Heart right ventricle (tissue), 16 donors: ENCODE results near the gene VPS13D. TPM values are rescaled to one million over a fixed set of nuclear protein-coding genes. Genes with fewer than 3 reads are reported as not detected.

Experiments
- ATAC-seq, 8 donors: fragments of 200-7000 bp; cut with Tn5 transposase; one replicate each; pipeline ENCODE4 v1.9.1; 2020; ENCODE audit warnings: mild to moderate bottlenecking in 8 of 8, moderate library complexity in 8 of 8, moderate number of reproducible peaks in 1 of 8
- DNase-seq, 2 donors: peaks; one replicate each; pipeline ENCODE4 v3.0.0-alpha.2; 2020
- H3K27ac ChIP-seq, 10 donors: fragments of 200-600 bp; sonication (generic) in 2 of 10; one replicate each; pipeline versions ENCODE4 v1.5.0 to v1.8.0; 2020 to 2022; ENCODE audit warnings: mild to moderate bottlenecking in 3 of 10
- H3K27me3 ChIP-seq, 7 donors: fragments of 200-600 bp; one replicate each; pipeline ENCODE4 v1.8.0; 2021 to 2022; ENCODE audit warnings: mild to moderate bottlenecking in 2 of 7
- H3K36me3 ChIP-seq, 9 donors: fragments of 200-600 bp; sonication (generic) in 1 of 9; one replicate each; pipeline versions ENCODE4 v1.5.0 to v1.8.0; 2020 to 2022; ENCODE audit warnings: mild to moderate bottlenecking in 2 of 9
- H3K4me1 ChIP-seq, 9 donors: fragments of 200-600 bp; sonication (generic) in 1 of 9; one replicate each; pipeline versions ENCODE4 v1.5.0 to v1.8.0; 2020 to 2022; ENCODE audit warnings: mild to moderate bottlenecking in 4 of 9
- H3K4me3 ChIP-seq, 10 donors: fragments of 200-600 bp; sonication (generic) in 2 of 10; one replicate each; pipeline versions ENCODE4 v1.5.0 to v1.8.0; 2020 to 2022; ENCODE audit warnings: mild to moderate bottlenecking in 7 of 10, moderate library complexity in 2 of 10
- H3K9me3 ChIP-seq, 11 donors: fragments of 200-600 bp in 10 of 11; sonication (generic) in 2 of 11; one replicate each; pipeline versions ENCODE4 v1.5.0 to v1.8.0; 2013 to 2022; ENCODE audit warnings: mild to moderate bottlenecking in 2 of 11, control low read depth in 1 of 11, moderate library complexity in 1 of 11
- CTCF ChIP-seq, 9 donors: fragments of 200-600 bp; sonication (generic) in 2 of 9; IDR thresholded peaks; one replicate each; pipeline versions ENCODE4 v1.5.0 to v1.8.0; 2021 to 2022; ENCODE audit warnings: antibody characterized with exemption in 9 of 9, mild to moderate bottlenecking in 5 of 9, moderate library complexity in 1 of 9
- WGBS, 2 donors: extraction: QIAGEN DNeasy Blood & Tissue Kit; methylation state at CpG; one replicate each; pipeline ENCODE4 v1.1.7; 2013; ENCODE audit warnings: inconsistent platforms in 1 of 2; 5-methylcytosine and 5-hydroxymethylcytosine counted together
- intact Hi-C, 10 donors: fragments of 100-400 bp; cut with DNase I; formaldehyde crosslinking; loops; one replicate each; pipeline versions ENCODE4 v1.11.1 to v1.14.2; 2022
- polyA plus RNA-seq, 2 donors: library from polyadenylated mRNA; stranded (reverse); fragments of 200-250 nt; gene quantifications; one replicate each; pipeline ENCODE4 v1.2.3, GENCODE V29; 2013
- total RNA-seq, 10 donors: library from RNA; stranded (reverse); fragmentation: NEBNext Ultra II Directional in 3 of 10; extraction: Animal tissue kit (Norgen Biotek cat#: 25700) in 3 of 10; gene quantifications; one replicate each; pipeline versions ENCODE4 v1.2.1 to v1.2.4, GENCODE V29; 2021 to 2023
- donor health status: Arrhythmogenic right ventricular cardiomyopathy.
- donor health status: ischemic (EF 13 %, LVEDD 7.1; RV severe dilation, severe dysfunction).
- donor health status: healthy with polysubstance abuse.
- donor health status: DM: no; HTN: yes; CAD: no.
- donor health status: DM: no; HTN: no; CAD: no.
- donor health status: ischemic (EF 25% LVEDD 6.9; RV normal size, moderate dysfunction).
- donor health status: ischemic (EF 25% LVEDD 5.7; RV mildly dilated, moderate dysfunction).
- donor health status: healthy.
- donor health status: DM: yes; HTN: yes; CAD: no.
- donor health status: Ischemic cardiomyopathy.
- donor health status: ischemic (EF 35%, LVEDD 5.7; RV mildly dilated, moderate dysfunction).
- donor health status: nonischemic (EF 11% LVEDD 7.7; RV severe dilation, severe dysfunction).
- donor health status: DM: yes; HTN: yes; CAD: no.
- donor health status: PGD.
- donor health status: ischemic (EF 29% LVEDD 5.4; RV normal size, mild dysfunction).
- donor health status: nonischemic (EF 23%, LVEDD 6.1; RV moderate dilation, normal function).

The VPS13D gene
- total and polyA plus RNA-seq, 12 donors: 36.9 to 161 (median 83.3) TPM

DNA sequence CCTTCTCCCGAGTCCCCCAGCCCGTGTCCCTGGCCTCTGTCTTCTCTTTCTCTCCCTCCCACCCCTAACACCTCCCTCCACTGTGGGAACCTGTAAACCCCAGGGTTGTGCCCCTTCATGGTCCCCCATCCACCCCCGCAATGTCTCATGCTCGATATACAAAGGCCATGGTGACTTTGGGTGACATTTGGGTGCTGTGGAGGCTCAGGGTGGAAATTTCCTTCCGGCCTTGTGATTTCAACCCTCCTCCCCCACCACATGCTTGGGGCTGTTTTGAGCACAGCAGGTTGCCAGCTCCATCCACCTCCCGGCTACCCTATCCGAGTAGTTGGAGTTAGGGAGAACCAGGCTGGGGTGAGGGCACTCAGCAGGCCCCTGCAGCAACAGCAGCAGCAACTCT lies 25.7 kb upstream of the VPS13D start:
- no peak for TF ChIP-seq CTCF (IDR thresholded peaks at IDR 0.05)
- Histone ChIP-seq H3K36me3 (peaks cover 0 to 98% (median 7%) of the 10 kb centered on the region in 9 donors), H3K9me3 (no peaks in the 10 kb centered on the region), H3K27me3 (no peaks in the 10 kb centered on the region), H3K27ac (peak overlapping the region in 1 of 10 donors; percentile 21), H3K4me3 (no peak overlapping the region), H3K4me1 (peaks cover 0 to 10% (median 8%) of the 10 kb centered on the region in 9 donors)
- intact Hi-C loops: no loop called here
- DNase-seq: no peak
- ATAC-seq: no peak
- WGBS, 2 donors: 91% methylated on average over 7 of the region's 7 CpGs

- no peaks in the 10 kb centered on the region for H3K9me3 ChIP-seq
- intact Hi-C loops: no loop called here
- H3K4me3 ChIP-seq: no peak overlapping the region
- peaks cover 0 to 14% (median 10%) of the 10 kb centered on the region in 9 donors for H3K4me1 ChIP-seq
- no peaks in the 10 kb centered on the region for H3K27me3 ChIP-seq
- ATAC-seq: no peak
- 84 to 87% methylated on average over 7 of the region's 7 CpGs for WGBS, 2 donors
- H3K27ac ChIP-seq: peak overlapping the region in 2 of 10 donors; percentile 21 to 29
- no peak for DNase-seq
- TF ChIP-seq CTCF (IDR thresholded peaks at IDR 0.05): no peak
- peaks cover 0 to 89% (median 7%) of the 10 kb centered on the region in 9 donors for H3K36me3 ChIP-seq
These were observed 24.8 kb upstream of the VPS13D start for GRCh38 chr1:12204754-12205658.

DNA sequence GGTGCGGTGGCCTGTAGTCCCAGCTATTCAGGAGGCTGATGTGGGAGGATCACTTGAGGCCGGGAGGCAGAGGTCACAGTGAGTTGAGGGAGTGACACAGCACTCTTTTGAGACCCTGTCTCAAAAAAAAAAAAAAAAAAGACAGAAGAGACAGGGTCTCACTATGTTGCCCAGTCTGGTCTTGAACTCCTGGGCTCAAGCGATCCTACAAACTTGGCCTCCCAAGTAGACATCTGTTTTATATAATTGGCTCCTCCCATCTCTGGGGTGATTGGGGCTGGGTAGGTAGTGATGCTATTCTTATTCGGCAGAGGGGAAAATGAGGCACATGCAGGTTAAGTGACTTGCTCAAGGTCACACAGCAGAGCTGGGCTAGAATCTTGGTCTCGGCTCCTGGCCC lies 23.6 kb upstream of the VPS13D start:
- TF ChIP-seq CTCF (IDR thresholded peaks at IDR 0.05): no peak
- no peak for DNase-seq
- 90 to 91% methylated on average over 5 of the region's 5 CpGs for WGBS, 2 donors
- Histone ChIP-seq H3K9me3 (no peaks in the 10 kb centered on the region), H3K4me3 (no peak overlapping the region), H3K36me3 (peaks cover 0 to 77% (median 7%) of the 10 kb centered on the region in 9 donors), H3K27ac (no peak overlapping the region), H3K4me1 (peaks cover 0 to 17% (median 10%) of the 10 kb centered on the region in 9 donors), H3K27me3 (no peaks in the 10 kb centered on the region)
- intact Hi-C loops: no loop called here
- no peak for ATAC-seq

GRCh38 chr1:12206792-12207424 lies 22.9 kb upstream of the VPS13D start:
- 78 to 82% methylated on average over 17 of the region's 17 CpGs for WGBS, 2 donors
- Histone ChIP-seq H3K27me3 (no peaks in the 10 kb centered on the region), H3K9me3 (no peaks in the 10 kb centered on the region), H3K27ac (no peak overlapping the region), H3K36me3 (peaks cover 0 to 70% (median 6%) of the 10 kb centered on the region in 9 donors), H3K4me1 (peaks cover 0 to 17% (median 10%) of the 10 kb centered on the region in 9 donors), H3K4me3 (no peak overlapping the region)
- DNase-seq (no peak), ATAC-seq (no peak)
- TF ChIP-seq CTCF (IDR thresholded peaks at IDR 0.05): no peak
- intact Hi-C loops: no loop called here
